WERI-Rb-1 (cell line): ENCODE data around the gene APOL1.

Source experiments
- DNase-seq: peaks from one replicate; pipeline ENCODE4 v3.0.0-alpha.2; 2020
- H3K27ac ChIP-seq: fragments of 250-450 bp; sonication (Bioruptor Pico); 2 replicates; pipeline ENCODE4 v1.5.1; 2020; ENCODE audit warnings: mild to moderate bottlenecking, moderate library complexity
- H3K27me3 ChIP-seq: fragments of 250-450 bp; sonication (Bioruptor Pico); 2 replicates; pipeline ENCODE4 v1.5.1; 2021; ENCODE audit warnings: mild to moderate bottlenecking, low read depth, moderate library complexity; ENCODE audit not compliant: insufficient read depth, severe bottlenecking
- H3K36me3 ChIP-seq: fragments of 250-450 bp; sonication (Bioruptor Pico); 2 replicates; pipeline ENCODE4 v1.5.1; 2020; ENCODE audit warnings: mild to moderate bottlenecking, moderate library complexity
- H3K4me3 ChIP-seq: 2 replicates; pipeline ENCODE4 v1.5.1; 2011; ENCODE audit warnings: low read depth, mild to moderate bottlenecking, control low read depth, low read length
- H3K9me3 ChIP-seq: fragments of 250-450 bp; sonication (Bioruptor Pico); 2 replicates; pipeline ENCODE4 v1.5.1; 2021; ENCODE audit warnings: mild to moderate bottlenecking, moderate library complexity; ENCODE audit not compliant: severe bottlenecking
- CTCF ChIP-seq: IDR thresholded peaks from 2 replicates; pipeline ENCODE4 v1.5.1; 2011; ENCODE audit warnings: low read depth, mild to moderate bottlenecking, control low read depth, inconsistent platforms, low read length

Gene APOL1

GRCh38 chr22:36281781-36282327 lies 28.9 kb downstream of the APOL1 start:
- H3K36me3 ChIP-seq, result peaks cover 47% of the 10 kb centered on the region

GRCh38 chr22:36282328-36282831 lies 29.4 kb downstream of the APOL1 start:
- H3K9me3 ChIP-seq, result no peaks in the 10 kb centered on the region
- no peak overlapping the region for H3K4me3 ChIP-seq
- H3K27me3 ChIP-seq, result no peaks in the 10 kb centered on the region
- DNase-seq, result no peak
- peaks cover 52% of the 10 kb centered on the region for H3K36me3 ChIP-seq
- H3K27ac ChIP-seq, result no peak overlapping the region
- TF ChIP-seq CTCF, result no peak

More at GRCh38 chr22:36281781-36282327, 28.9 kb downstream of the APOL1 start:
- TF ChIP-seq CTCF, result no peak
- DNase-seq, result no peak
- Histone ChIP-seq H3K9me3 (no peaks in the 10 kb centered on the region), H3K4me3 (no peak overlapping the region), H3K27ac (no peak overlapping the region), H3K27me3 (no peaks in the 10 kb centered on the region)

- Histone ChIP-seq H3K9me3 (no peaks in the 10 kb centered on the region), H3K36me3 (peaks cover 64% of the 10 kb centered on the region), H3K27me3 (no peaks in the 10 kb centered on the region), H3K27ac (no peak overlapping the region), H3K4me3 (no peak overlapping the region)
- DNase-seq, result no peak
- no peak for TF ChIP-seq CTCF
These were observed 31.2 kb downstream of the APOL1 start for GRCh38 chr22:36284171-36284571.

GRCh38 chr22:36285017-36285416 lies 32.1 kb downstream of the APOL1 start:
- H3K9me3 ChIP-seq, result no peaks in the 10 kb centered on the region
- peaks cover 72% of the 10 kb centered on the region for H3K36me3 ChIP-seq
- H3K27ac ChIP-seq, result no peak overlapping the region
- H3K27me3 ChIP-seq, result no peaks in the 10 kb centered on the region
- no peak overlapping the region for H3K4me3 ChIP-seq
- DNase-seq, result no peak
- TF ChIP-seq CTCF, result no peak

GRCh38 chr22:36285545-36285944 lies 32.6 kb downstream of the APOL1 start:
- no peak overlapping the region for H3K4me3 ChIP-seq
- H3K27ac ChIP-seq, result no peak overlapping the region
- no peaks in the 10 kb centered on the region for H3K9me3 ChIP-seq
- no peaks in the 10 kb centered on the region for H3K27me3 ChIP-seq
- no peak for TF ChIP-seq CTCF
- DNase-seq, result no peak
- peaks cover 72% of the 10 kb centered on the region for H3K36me3 ChIP-seq
